OCI-LY7 (cell line): ENCODE data around the gene G3BP2. TPM values are rescaled to one million over a fixed set of nuclear protein-coding genes. Genes with fewer than 3 reads are reported as not detected.

Experiments used
- BruUV-seq: library from RNA; stranded (reverse); fragments of 400-500 nt; replicated peaks from 2 replicates; lab custom pipeline; 2021; lab: Mats Ljungman, UMichigan
- CTCF ChIA-PET: fragments of 300-600 bp; sonication (Branson Sonifier 250); formaldehyde crosslinking; loops from one replicate; lab custom pipeline; 2022; ENCODE audit warnings: antibody characterized with exemption; ENCODE audit not compliant: unreplicated experiment; lab: Charles Lee
- POLR2A ChIA-PET: fragments of 300-600 bp; sonication (Branson Sonifier 250); formaldehyde crosslinking; loops from one replicate; lab custom pipeline; 2022; ENCODE audit warnings: antibody characterized with exemption; lab: Charles Lee
- DNase-seq: peaks from one replicate; pipeline ENCODE4 v3.0.0-alpha.2; 2015; ENCODE audit warnings: low spot score
- H2AFZ ChIP-seq: fragments of 200-600 bp; sonication (generic), shearing (Covaris generic); 2 replicates; pipeline ENCODE4 v1.6.1; 2014; ENCODE audit warnings: mild to moderate bottlenecking, antibody characterized with exemption, low read length, moderate library complexity
- H3K27ac ChIP-seq: fragments of 200-600 bp; sonication (generic); 2 replicates; pipeline ENCODE4 v1.5.1; 2014; ENCODE audit warnings: mixed run types, low read depth, mild to moderate bottlenecking, moderate library complexity, low read length, inconsistent platforms; ENCODE audit not compliant: poor library complexity, severe bottlenecking
- H3K36me3 ChIP-seq: fragments of 200-600 bp; sonication (generic); 2 replicates; pipeline ENCODE4 v1.6.1; 2014; ENCODE audit warnings: mild to moderate bottlenecking, antibody characterized with exemption, low read length, moderate library complexity, mixed read lengths; ENCODE audit not compliant: insufficient read depth
- H3K4me1 ChIP-seq: fragments of 200-600 bp; sonication (generic); 2 replicates; pipeline ENCODE4 v1.5.1; 2014; ENCODE audit warnings: mild to moderate bottlenecking, low read length; ENCODE audit not compliant: insufficient read depth, poor library complexity, severe bottlenecking
- H3K4me2 ChIP-seq: fragments of 200-600 bp; sonication (generic); 2 replicates; pipeline ENCODE4 v1.6.1; 2014; ENCODE audit warnings: mild to moderate bottlenecking, low read length
- H3K4me3 ChIP-seq: fragments of 200-600 bp; sonication (generic); 2 replicates; pipeline ENCODE4 v1.5.1; 2014; ENCODE audit warnings: mild to moderate bottlenecking, low read depth, low read length; ENCODE audit not compliant: poor library complexity, severe bottlenecking
- H3K79me2 ChIP-seq: fragments of 200-600 bp; sonication (generic); 2 replicates; pipeline ENCODE4 v1.6.1; 2016; ENCODE audit warnings: low read depth, mild to moderate bottlenecking, low read length, moderate library complexity, mixed read lengths; ENCODE audit not compliant: insufficient read depth
- H3K9me2 ChIP-seq: fragments of 200-600 bp; sonication (generic); 2 replicates; pipeline ENCODE4 v1.6.1; 2016; ENCODE audit warnings: mild to moderate bottlenecking, low read length, mixed read lengths; ENCODE audit not compliant: insufficient read depth
- H3K9me3 ChIP-seq: fragments of 200-600 bp; sonication (generic); 2 replicates; pipeline ENCODE4 v1.6.1; 2014; ENCODE audit warnings: mild to moderate bottlenecking, mixed run types, low read length, mixed read lengths
- H4K20me1 ChIP-seq: fragments of 200-600 bp; sonication (generic); 2 replicates; pipeline ENCODE4 v1.6.1; 2014; ENCODE audit warnings: mild to moderate bottlenecking, antibody characterized with exemption, low read length, moderate library complexity, mixed read lengths; ENCODE audit not compliant: insufficient read depth
- EZH2phosphoT487 ChIP-seq: fragments of 200-600 bp; sonication (generic); IDR thresholded peaks from 2 replicates; pipeline ENCODE4 v1.6.1; 2018; ENCODE audit warnings: low read depth, borderline replicate concordance, mild to moderate bottlenecking, mixed run types, antibody characterized with exemption, low read length, moderate library complexity, mixed read lengths
- intact Hi-C: fragments of 100-400 bp; cut with micrococcal nuclease; formaldehyde crosslinking; loops from one replicate; pipeline ENCODE4 v1.10.0; 2022; ENCODE audit not compliant: unreplicated experiment
- total RNA-seq, 2 experiments: library from RNA; depleted of rRNA in 1 of 2; stranded (reverse); fragments of >200 nt in 1 of 2; shearing (Covaris generic) in 1 of 2; gene quantifications; 2 replicates each; pipeline ENCODE4 v1.2.3, GENCODE V29; 2014 to 2022
- TF ChIP-seq, protein P1 (sequence below): fragments of 200-600 bp; sonication (generic); conservative IDR thresholded peaks from 2 replicates; pipeline ENCODE4 v1.5.1; 2014; ENCODE audit warnings: mild to moderate bottlenecking, antibody characterized with exemption, low read length, moderate library complexity, mixed read lengths

The G3BP2 gene
- total RNA-seq, 2 experiments from 2014 or later: 56.7 to 147 TPM

- no TSS peak for BruUV-seq
- Histone ChIP-seq H3K79me2 (no peaks in the 10 kb centered on the region), H3K4me2 (no peak overlapping the region), H3K9me2 (no peaks in the 10 kb centered on the region), H3K4me1 (no peaks in the 10 kb centered on the region), H3K9me3 (no peaks in the 10 kb centered on the region), H3K27ac (no peak overlapping the region), H3K36me3 (peaks cover 26% of the 10 kb centered on the region), H4K20me1 (no peaks in the 10 kb centered on the region), H3K4me3 (no peak overlapping the region), H2AFZ (no peak overlapping the region)
- ChIA-PET POLR2A (no interaction called here), CTCF (no interaction called here)
- intact Hi-C loops: no loop called here
- no peak for DNase-seq
- TF ChIP-seq, protein P1, sequence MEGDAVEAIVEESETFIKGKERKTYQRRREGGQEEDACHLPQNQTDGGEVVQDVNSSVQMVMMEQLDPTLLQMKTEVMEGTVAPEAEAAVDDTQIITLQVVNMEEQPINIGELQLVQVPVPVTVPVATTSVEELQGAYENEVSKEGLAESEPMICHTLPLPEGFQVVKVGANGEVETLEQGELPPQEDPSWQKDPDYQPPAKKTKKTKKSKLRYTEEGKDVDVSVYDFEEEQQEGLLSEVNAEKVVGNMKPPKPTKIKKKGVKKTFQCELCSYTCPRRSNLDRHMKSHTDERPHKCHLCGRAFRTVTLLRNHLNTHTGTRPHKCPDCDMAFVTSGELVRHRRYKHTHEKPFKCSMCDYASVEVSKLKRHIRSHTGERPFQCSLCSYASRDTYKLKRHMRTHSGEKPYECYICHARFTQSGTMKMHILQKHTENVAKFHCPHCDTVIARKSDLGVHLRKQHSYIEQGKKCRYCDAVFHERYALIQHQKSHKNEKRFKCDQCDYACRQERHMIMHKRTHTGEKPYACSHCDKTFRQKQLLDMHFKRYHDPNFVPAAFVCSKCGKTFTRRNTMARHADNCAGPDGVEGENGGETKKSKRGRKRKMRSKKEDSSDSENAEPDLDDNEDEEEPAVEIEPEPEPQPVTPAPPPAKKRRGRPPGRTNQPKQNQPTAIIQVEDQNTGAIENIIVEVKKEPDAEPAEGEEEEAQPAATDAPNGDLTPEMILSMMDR: no peak
- no peak for TF ChIP-seq EZH2phosphoT487
These were observed 36.0 kb downstream of the G3BP2 start for GRCh38 chr4:75637176-75637575.

GRCh38 chr4:75634951-75635350 lies 38.3 kb downstream of the G3BP2 start:
- TF ChIP-seq, protein P1: no peak
- TF ChIP-seq EZH2phosphoT487: no peak
- intact Hi-C loops: no loop called here

DNA sequence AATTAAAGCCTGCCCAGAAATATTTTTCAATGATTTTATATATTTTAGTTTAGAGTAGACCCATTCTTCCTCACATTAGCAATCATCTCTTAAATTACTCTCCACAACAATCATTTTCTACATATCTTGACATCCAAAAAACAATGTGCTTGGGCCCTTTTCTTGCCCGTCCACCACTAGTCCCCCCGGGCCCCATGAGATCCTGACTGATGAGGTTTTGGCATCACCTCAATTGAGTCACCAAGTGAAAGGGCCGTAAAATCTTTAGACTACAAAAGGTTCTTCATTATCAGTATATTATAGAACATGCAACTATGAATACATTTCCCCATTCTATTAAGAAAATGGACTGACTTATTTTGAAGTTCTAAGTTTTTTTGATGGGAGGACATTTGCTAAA lies 38.9 kb downstream of the G3BP2 start:
- Histone ChIP-seq H3K9me2 (no peaks in the 10 kb centered on the region), H3K79me2 (no peaks in the 10 kb centered on the region), H3K4me2 (no peak overlapping the region), H3K9me3 (no peaks in the 10 kb centered on the region), H3K4me3 (no peak overlapping the region), H4K20me1 (no peaks in the 10 kb centered on the region), H2AFZ (no peak overlapping the region), H3K4me1 (no peaks in the 10 kb centered on the region), H3K36me3 (no peaks in the 10 kb centered on the region), H3K27ac (no peak overlapping the region)
- intact Hi-C loops: no loop called here
- ChIA-PET POLR2A (no interaction called here), CTCF (no interaction called here)
- DNase-seq: no peak
- no TSS peak for BruUV-seq
- TF ChIP-seq, protein P1: no peak
- TF ChIP-seq EZH2phosphoT487: no peak

More at GRCh38 chr4:75634951-75635350, 38.3 kb downstream of the G3BP2 start:
- no peak for DNase-seq
- Histone ChIP-seq H3K4me3 (no peak overlapping the region), H3K27ac (no peak overlapping the region), H3K9me2 (no peaks in the 10 kb centered on the region), H3K9me3 (no peaks in the 10 kb centered on the region), H4K20me1 (no peaks in the 10 kb centered on the region), H3K36me3 (peaks cover 5% of the 10 kb centered on the region; the same call in 1 of the 2 replicates), H3K4me1 (no peaks in the 10 kb centered on the region), H3K4me2 (no peak overlapping the region), H2AFZ (no peak overlapping the region), H3K79me2 (no peaks in the 10 kb centered on the region)
- POLR2A ChIA-PET: no interaction called here
- CTCF ChIA-PET: no interaction called here
- no TSS peak for BruUV-seq
